HG03060 (cell line): ENCODE measurements around the gene MICAL3.

Experiments used
- ATAC-seq: cut with Tn5 transposase; IDR thresholded peaks from one replicate; pipeline ENCODE4 v1.9.1; 2021; ENCODE audit warnings: low read depth, moderate number of reproducible peaks; ENCODE audit not compliant: unreplicated experiment

Gene MICAL3

DNA sequence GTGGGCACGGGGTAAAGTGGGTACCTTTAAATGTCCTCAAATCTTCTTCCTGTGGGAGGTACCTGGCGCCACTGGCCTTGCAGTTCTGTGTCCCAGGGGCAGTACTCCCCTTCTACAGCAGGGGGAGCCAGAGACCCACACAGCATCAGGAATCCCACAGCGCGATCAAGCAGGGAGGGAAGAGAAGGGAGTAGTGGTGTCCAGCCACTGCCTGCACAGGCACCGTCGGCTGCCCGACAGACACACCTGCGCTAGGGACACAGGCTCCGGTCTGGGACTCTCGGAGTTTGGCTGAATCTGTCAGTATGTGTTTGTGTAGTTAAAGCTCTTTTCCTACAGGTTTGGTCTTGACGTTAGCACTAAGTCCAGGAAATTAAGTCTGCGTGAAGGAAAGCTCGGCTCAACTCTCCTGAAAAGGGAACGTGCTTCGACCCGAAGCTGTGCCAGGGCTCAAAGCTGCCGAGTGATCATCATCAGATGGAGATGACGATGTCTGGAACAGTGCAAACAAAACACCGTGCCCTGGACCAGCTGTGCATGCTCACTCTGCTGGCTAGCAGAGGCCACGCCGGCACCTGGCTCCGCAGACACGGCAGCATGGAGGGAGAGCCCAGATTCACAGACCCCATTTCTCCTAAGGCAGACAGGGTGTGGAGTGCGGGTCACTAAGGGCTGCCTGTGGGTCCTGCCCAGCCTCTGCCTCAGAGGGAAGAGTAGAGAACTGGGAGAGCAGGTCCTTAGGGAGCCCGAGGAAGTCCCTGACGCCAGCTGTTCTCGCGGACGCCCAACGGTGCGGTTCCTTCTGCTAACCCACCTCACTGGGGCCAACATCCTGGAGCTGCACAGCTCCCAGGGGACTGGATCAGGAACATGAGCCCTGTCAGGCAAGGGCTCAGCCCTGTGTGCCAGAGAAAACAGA lies 194.1 kb downstream of the MICAL3 start:
- ATAC-seq: no peak

DNA sequence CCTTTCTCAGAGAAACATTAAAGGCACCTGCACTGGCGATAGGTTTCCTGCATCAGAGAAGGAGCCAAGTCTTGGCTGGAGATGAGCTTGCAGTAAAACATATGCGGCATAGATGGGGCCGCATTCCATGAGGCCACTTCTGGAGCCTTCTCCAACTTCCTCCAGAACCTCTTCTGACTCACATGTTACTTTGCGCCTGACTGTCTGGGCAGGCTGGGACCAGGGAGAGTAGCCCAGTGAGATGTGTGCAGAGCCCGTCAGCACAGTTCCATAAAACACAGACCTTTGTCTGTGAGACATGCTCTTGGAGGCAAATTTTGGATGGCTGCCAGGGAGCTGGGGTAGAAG lies 194.7 kb downstream of the MICAL3 start:
- ATAC-seq: no peak

DNA sequence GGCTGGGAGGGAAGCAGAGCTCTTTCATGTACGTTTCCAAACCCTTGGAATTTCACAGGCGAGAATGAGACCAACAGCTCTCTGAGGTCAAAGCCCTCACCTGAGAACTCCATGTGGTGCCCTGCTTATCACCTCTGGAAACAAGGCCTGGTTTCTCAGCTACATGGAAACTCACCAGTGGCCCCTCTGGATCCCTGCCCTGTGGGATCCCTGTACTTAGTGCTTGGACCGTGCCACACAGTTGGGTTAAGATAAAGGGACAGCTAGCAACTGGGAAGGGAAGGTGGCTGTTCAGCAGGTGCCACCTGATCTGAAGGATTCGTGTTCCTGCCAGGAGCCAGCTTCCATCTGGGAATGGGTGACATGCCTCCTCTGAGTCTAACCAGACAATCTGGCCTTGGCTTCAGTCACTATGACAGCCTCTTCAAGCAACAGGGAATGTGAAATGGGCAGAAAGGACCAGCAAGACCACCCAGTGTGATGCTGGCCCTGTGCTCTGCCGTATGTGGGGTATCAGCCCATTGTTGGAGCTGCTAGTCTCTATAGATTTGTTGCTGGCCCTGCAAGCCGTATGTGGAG lies 195.8 kb downstream of the MICAL3 start:
- ATAC-seq: no peak

DNA sequence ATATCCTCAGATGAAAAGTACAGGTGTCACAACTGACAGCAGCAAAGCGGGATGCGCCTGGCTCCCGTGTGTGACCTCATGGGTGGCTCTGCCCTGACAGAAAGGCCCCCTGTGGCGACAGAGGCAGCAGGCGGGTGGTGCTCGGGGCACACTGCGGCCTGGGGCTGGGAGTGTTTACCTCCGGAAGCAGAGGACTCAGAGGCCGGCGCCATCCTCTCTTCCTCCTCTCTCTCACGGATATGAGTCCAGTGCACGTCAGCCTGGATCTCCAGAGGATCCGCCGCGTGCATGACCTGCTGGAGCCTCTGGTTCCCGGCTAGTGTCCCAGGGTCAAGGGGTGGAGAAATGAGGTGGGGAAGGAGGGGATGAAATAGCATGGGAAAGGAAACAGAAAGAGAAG lies 196.9 kb downstream of the MICAL3 start:
- ATAC-seq: no peak

DNA sequence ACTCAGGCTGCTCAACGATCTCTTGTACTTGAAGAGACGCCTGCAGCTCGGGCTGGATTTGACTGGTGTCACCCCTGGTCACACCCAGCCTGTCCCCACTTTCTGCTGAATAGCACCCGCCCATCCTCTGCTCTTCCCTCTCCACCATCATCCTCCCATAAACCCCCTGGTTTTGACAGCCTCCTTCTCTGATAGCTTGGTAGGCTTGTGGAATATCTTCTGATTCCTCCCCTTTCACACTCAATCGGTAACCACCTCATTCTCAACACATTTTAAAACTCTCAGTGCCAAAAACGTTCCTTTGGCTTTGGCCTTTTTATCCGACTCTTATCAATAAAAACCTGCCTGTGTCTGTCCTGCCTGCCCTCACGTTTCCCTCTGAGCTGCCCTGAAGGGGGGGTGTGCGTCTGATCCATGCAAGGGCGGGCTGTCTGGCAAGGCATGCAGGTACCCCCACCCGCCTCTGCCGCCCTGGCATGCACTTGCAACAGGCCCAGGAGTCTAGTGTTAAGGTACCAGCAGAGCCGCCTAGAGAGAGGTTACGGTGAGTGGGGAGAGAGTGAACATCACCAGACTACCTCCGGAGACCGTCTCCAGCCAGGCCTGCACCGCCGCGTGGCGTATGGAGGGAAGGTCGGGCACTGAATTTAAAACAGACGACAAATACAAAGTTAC lies 198.3 kb downstream of the MICAL3 start:
- ATAC-seq: no peak

DNA sequence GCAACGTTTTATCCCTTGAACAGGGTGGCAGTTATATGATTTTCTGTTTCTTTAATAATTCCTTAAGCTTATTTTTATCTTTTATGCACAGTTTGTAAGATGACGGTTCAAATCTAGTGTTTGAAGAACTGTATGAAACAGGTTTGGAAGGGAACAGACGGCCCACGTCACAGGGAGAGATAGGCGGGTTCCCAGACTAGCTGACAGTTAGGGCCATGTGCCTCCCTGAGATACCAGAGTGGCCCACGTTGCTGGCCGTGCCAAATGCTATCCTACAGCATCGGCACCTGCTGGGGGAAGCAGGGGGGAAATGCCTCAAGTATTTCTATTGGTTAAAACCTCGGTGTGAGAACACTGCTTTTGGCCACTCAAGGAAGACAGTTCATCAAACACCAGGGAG lies 199.9 kb downstream of the MICAL3 start:
- ATAC-seq: no peak

DNA sequence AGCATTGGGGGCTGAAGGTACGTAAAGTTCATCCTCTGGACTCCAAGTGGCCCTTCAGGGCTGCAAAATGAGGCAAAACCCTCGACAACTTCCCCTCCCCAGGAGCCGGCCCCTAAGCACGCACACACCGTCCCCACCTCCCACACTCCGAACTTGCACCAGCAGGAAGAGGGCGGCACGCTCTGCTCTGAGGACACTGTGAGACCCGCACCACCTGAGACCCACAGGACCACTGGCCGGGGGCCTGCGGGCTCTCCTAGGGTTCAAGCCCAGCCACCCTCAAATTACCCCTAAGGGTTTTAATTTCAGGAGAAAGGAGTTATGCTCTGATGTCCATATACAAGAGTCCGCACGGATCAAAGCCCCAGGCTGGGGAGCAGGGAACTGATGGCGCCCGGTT lies 200.4 kb downstream of the MICAL3 start:
- ATAC-seq: no peak

DNA sequence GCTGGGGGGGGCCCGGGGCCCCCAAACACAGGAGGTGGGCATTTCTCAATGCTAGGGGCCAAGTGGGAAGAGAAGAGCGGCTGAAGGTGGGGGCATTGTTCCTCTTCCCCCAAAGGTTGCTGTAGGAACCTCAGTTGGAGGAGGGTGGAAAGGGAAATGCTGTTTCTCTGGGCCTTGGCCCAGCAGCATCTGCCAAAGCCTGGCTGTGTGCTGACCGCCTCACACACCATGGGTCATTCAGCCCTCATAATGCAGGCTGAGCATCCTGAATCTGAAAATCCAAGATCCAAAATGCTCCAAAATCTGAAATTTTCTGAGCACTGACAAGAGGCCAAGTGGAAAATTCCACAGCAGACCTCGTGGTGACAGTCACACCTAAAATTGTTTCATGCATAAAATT lies 201.1 kb downstream of the MICAL3 start:
- ATAC-seq: no peak

DNA sequence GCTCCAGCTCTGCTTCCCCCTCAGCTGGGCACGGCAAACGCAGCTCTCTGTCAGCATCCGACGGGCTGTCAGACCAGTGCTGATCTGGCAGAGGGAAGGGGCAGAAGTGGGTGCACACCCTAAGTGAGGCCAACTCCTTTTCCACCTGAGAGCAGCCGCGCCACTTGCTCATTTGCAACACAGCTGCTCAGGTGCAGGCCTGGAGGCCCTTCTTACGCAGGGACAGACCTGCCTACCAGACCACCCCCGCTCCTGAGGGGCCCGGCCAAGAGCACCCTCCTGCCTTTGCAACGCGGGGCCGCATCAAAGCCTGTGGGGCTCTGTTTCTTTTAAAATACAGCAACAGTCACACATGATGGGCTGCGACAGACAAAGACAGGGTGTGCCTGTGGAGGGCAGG lies 202.3 kb downstream of the MICAL3 start:
- ATAC-seq: no peak

DNA sequence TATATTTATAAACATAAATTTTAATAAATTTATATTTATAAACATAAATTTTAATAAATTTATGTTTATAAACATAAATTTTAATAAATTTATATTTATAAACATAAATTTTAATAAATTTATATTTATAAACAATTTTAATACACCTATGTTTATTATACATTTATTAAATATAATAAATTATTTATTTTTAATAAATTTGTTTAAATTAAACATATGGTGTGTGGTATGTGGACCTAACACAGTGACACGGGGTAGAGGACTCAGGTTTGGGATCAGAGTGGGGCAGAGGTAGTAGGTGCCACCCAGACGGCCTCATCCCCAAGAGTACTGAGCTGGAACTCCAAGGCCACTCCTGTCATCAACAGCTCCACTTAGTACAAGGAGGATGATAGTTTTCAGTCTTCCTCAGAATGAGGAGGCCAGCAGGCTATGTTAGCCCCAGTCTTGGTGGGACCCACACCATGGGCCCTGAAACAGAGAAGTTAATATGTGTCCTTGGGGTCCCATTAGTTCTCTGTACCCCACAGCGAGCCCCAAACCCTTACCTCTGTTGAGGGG lies 203.4 kb downstream of the MICAL3 start:
- ATAC-seq: no peak

DNA sequence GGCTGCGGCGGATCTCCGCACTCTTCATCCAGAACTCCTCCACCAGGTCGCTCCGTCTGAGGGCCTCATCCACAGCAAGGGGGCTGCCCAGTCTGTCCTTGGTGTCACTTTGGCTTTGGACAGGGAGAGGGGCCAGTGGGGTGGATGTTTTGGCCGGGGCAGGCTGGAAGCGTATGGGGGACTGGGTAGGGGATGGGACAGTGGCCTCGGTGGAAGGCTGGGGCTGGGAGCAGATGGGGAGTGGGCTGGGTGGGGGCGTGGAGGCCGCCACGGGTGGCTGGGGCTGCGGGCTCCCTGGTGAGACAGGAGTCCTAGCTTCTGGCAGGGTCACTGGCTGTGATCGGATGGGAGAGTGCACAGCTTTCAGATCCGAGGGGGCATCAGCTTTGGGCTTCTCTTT lies 205.7 kb downstream of the MICAL3 start:
- no peak for ATAC-seq

DNA sequence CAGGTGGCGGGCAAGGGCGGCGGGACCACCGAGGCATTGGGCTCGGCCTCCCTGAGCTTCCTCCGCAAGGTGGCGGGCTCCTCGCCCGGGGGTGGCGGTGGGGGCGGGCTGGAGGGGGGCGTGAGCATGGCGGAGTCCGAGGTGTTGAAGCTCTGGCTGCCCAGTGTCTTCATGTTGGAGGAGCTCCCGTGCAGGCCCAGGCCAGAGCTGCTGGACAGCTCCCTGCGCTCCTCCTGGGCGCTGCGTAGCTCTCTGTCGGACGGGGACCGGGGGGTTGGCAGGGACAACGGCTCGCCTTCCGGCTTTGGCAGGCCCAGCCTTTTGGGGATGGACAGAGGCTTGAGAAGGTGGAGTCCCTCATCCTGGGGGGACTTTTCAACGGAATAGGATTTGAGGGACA lies 206.2 kb downstream of the MICAL3 start:
- no peak for ATAC-seq

DNA sequence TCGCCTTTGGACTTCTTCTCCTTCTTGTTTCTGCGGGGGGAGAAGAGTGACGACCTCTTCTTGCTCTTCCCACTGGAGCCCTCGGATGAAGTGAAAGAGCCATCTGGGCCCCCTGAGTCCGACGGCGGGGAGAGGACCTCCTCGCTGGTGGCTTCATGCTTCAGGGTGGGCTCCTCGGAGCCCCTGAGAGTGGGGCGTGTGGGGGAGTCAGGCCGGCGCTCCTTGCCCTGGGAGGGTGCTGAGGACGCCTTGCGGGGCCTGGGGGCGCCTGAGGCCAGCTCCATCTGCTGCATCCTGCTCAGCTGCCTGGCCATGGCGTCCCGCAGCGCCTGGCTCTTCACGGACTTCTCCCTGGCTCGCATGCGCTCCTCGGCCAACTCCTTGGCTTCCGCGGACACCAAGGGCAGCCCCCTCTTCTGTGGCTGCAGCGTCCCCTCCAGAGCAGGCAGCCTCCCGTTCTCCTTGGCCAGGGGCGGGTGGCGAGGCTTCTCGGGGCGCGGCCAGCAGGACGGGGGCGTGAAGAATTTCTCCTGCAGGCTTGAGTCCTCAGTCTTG lies 206.8 kb downstream of the MICAL3 start:
- no peak for ATAC-seq

DNA sequence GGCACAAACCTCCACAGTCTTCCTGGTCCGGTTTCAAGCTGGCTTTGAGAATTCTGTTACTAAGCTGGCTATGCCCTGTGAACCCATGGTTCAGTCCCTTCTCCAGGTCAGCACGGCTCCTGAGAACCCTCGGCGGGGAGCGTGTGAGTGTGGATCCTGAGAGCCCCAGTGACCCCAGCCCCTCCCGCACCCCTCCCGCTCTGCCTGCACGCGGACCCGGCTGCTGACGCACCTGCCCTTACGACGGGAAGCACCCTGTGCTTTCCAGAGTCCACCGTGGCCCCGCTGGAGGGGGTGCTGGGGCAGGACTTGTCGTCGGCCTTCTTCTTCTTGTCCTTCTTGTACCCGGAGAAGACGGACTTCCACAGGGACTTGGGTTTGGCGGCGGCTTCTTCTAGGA lies 207.3 kb downstream of the MICAL3 start:
- no peak for ATAC-seq

DNA sequence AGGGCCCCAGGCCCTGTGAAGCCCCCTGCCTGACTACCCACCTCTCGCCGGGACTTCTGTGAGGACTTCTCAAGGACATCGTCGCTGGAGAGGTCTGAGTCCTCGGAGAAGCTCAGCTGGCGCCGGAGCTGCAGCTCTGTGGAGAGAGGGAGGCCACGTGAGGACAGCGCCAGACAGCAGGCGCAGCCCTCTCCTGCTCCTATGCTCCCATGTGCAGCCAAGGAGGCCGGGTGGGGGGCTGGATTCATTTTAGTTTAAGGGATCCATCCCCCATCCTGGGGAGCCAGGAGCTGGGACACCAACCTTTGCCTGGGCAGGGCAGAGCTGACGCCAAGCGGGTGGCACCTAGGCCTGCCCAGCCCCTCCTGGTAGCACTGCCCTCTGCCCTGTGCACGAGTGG lies 207.7 kb downstream of the MICAL3 start:
- no peak for ATAC-seq

DNA sequence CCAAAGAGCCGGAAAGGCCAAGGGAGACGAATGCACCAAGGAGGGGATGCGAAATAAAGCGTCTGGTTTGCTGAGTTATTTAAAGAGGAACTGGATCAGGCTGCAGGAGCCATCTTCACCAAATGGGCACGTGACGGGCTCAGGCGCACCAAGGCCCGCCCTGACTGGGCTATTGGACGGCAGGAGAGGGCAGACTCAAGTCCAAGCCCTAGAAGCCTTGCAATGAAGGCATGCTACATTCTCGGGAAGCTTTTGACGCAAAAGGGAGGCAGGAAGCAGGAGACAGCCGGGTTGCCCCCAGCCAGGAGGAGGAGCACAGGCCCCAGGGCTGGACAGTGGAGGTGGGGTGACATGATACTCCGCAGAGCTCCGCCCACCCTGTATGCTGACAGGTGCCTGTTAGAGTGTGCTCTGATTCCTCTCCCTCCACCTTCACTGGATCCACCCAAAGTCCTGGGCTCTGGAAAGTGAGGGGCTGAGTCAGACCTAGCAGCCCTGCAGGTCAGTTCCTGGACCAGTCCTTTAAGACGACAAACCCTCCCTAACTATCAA lies 208.6 kb downstream of the MICAL3 start:
- ATAC-seq: no peak

DNA sequence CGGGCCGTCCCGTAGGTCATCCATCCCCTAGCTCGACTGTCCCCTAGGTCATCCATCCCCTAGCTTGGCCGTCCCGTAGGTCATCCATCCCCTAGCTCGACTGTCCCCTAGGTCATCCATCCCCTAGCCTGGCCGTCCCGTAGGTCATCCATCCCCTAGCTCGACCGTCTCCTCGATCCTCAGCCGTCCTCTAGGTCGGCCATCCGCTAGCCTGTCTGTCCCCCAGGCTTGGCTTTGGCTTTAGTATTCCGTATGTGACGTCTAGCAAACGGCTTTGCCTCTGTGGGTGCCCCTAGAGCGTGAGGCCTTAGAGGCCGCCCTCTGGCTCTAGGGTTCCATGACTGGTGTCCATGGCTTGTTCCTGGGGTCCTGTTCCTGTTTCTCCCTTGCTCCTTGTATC lies 209.5 kb downstream of the MICAL3 start:
- ATAC-seq: no peak

DNA sequence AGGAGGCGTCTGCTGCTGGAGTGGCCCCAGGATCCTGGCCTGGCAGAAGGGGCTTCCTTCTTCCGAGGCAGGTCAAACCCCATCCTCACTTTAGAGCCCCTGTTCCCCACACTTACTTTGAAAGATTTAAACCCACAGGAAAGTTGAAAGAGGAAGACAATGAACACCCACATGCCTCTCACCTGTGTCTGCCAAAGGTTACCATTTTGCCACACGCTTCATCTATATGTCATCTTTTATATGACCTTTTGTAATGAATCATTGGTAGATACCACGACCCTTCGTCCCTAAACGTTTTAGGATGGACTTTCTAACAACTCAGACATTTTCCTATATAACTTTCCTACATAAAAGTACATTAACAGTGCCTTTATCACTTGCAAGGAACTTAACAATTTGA lies 210.3 kb downstream of the MICAL3 start:
- no peak for ATAC-seq

DNA sequence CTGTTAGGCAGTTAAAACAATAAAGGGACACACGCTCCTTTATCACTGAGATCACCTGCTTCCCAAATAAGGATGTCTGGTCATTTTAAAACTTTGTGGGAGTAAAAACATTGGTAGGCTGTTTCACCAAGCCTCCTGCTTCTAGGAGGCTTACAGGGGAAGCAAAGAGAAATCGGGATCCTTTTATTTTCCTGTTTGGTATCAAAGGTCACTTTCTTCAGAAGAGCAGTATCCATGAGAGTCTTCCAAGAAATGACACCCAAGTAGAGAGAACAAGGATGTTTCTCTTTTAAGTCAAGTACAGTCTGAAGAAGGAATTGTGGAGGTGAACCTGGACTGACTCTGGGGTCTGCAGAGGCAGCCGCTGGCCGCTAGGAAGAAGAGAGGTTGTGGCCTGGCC lies 213.2 kb downstream of the MICAL3 start:
- ATAC-seq: no peak

DNA sequence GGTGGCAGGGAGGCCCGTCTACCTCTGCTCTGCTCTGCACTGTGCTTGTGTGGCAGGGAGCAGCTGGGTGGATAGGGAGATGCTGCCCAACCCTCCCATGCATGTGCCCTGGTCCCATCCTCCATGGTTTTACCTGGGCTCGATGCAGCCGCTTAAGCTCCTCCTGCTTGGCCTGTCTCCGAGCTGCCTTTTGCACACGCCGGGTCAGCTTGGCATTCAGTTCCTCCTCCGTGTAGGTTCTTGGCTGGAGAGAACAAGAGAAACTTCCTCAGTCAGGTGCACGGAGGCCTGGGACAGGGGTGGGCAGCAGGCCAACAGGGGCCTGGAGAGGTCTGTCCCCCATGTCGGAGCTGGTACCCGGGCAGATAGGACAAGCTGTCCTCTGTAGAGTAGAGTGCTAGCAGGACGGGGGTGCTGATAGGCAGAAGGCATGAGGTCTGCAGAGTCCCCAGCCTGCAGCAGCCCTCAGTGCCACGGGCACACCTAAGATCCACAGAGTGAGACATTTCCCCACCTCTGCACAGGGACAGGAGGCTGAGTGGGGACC lies 213.7 kb downstream of the MICAL3 start:
- no peak for ATAC-seq
